ENCODE data around the gene HOXB3. TPM values are rescaled to one million over a fixed set of nuclear protein-coding genes. Genes with fewer than 3 reads are reported as not detected.

Gene HOXB3
- total RNA-seq, 3 donors from 2014 or later = 13.8 to 36.7 (median 14.4) TPM

DNA sequence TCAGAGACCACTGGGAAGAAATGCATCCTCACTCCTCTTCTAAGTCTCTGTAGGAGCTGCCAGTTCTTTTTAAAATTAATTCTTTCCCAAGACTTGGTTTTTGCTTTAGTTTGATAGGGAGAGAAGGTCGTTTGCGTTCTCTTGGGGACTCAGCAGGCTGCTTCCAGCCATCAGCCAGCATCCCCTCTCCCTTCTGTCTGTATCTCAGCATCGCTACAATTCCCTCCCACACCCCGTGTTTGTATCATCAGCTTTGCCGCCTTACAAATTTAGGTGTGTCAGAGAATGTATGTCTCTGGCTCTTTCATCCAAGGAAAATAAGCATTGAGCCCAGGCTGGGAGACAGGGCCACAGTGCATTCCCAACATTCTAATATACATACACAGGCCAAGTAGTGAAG is 9.3 kb upstream of the HOXB3 start:
- H3K9me3 ChIP-seq = no peaks in the 10 kb centered on the region
- TF ChIP-seq POLR2A (IDR thresholded peaks at IDR 0.05) = no peak
- TF ChIP-seq POLR2AphosphoS5 (IDR thresholded peaks at IDR 0.05) = no peak
- TF ChIP-seq, protein P1, sequence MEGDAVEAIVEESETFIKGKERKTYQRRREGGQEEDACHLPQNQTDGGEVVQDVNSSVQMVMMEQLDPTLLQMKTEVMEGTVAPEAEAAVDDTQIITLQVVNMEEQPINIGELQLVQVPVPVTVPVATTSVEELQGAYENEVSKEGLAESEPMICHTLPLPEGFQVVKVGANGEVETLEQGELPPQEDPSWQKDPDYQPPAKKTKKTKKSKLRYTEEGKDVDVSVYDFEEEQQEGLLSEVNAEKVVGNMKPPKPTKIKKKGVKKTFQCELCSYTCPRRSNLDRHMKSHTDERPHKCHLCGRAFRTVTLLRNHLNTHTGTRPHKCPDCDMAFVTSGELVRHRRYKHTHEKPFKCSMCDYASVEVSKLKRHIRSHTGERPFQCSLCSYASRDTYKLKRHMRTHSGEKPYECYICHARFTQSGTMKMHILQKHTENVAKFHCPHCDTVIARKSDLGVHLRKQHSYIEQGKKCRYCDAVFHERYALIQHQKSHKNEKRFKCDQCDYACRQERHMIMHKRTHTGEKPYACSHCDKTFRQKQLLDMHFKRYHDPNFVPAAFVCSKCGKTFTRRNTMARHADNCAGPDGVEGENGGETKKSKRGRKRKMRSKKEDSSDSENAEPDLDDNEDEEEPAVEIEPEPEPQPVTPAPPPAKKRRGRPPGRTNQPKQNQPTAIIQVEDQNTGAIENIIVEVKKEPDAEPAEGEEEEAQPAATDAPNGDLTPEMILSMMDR (IDR thresholded peaks at IDR 0.05) = no peak
- DNase-seq (ENCODE audit: low spot score in 2 of 2) = no peak
- no peak overlapping the region for H3K27ac ChIP-seq
- peaks cover 0 to 10% of the 10 kb centered on the region in 2 donors for H3K4me1 ChIP-seq
- H3K4me3 ChIP-seq = no peak overlapping the region
- intact Hi-C loops (cut with DNase I; ENCODE audit: low total_unique reads) = no loop called here
- peaks cover 0 to 99% of the 10 kb centered on the region in 2 donors for H3K27me3 ChIP-seq
- no peaks in the 10 kb centered on the region for H3K36me3 ChIP-seq

DNA sequence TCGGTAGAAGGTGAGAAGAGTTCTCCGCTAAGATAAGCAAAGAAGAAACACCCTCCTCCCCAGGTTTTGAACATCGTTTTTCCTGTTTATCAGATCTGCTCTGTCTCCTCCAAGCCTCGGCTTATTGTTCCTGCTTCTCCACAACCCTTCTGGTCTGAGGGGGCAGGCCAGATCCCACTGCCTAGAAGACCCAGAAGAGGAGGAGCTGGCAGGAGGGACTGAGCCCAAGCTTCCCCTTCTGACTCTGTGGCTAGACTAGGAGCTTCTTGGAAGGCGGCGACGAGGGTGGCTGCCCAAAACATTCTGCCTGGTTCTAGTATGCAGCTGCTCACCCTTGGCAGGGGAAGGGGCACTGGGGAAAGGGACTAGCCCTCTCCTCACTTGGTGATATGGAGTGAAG is 8.7 kb upstream of the HOXB3 start:
- intact Hi-C loops (cut with DNase I; ENCODE audit: low total_unique reads) = no loop called here
- Histone ChIP-seq H3K27me3 (peaks cover 0 to 97% of the 10 kb centered on the region in 2 donors), H3K4me3 (peak overlapping the region in 1 of 3 donors; percentile 70), H3K9me3 (no peaks in the 10 kb centered on the region), H3K4me1 (peaks cover 0 to 10% of the 10 kb centered on the region in 2 donors), H3K36me3 (no peaks in the 10 kb centered on the region), H3K27ac (peak overlapping the region in 1 of 2 donors; percentile 85)
- no peak for DNase-seq (ENCODE audit: low spot score in 2 of 2)
- TF ChIP-seq, protein P1 (IDR thresholded peaks at IDR 0.05) = no peak
- no peak for TF ChIP-seq POLR2A (IDR thresholded peaks at IDR 0.05)
- no peak for TF ChIP-seq POLR2AphosphoS5 (IDR thresholded peaks at IDR 0.05)

DNA sequence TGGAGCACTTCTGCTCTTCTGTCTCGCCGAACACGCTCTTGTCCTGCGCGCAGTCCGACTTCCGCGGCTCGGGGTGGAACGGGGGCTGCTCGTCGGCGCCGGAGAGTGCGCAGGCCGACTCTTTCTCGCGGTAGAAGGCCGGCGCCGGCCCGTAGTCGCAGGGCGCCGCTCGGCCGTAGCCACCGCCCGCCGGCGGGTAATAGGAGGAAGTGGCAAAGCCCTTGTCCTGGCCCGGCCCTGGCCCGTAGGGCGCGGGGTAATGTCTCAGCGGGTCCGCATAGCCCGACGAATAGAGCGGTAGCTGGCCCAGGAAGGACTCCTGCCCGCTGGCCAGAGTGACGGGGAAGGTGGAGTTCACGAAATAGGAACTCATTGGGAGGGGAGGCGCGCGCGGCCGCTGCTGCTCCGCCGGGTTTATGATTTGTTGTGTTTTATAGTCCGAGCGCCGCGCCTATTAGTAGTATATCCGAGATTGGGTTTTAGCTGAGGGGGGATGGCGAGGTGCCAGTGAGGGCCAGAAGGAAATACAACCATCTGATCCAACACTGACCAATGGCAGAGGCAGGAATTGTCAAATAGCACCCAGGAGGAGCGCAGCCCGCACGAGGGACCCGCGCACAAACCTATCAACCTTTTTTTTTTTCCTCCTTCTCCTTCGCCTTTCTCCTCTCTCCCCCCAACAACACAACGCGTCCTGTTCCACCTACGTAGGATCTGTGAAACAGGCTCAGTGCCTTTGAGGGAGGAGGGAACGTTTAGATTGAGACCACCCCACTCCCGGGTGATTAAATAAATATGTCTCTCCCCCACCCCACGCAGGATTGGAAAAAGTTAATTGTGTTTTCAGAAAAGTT is 8.0 kb upstream of the HOXB3 start:
- TF ChIP-seq, protein P1 (IDR thresholded peaks at IDR 0.05) = no peak
- TF ChIP-seq POLR2AphosphoS5 (IDR thresholded peaks at IDR 0.05) = peak in 2 of 3 donors; percentile 14 to 32
- intact Hi-C loops (cut with DNase I; ENCODE audit: low total_unique reads) = no loop called here

DNA sequence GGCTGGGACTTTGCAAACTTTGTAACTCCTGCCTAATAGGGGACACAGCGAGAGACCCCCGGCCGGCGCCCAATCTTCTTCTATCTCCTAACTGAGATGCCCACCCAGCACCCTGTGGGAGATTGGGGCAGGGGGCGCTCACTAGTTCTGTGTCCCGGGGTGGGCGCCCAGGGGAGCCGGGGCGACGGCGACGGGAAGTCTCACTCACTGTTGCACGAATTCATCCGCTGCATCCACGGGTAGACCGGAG is 7.4 kb upstream of the HOXB3 start:
- H3K4me1 ChIP-seq = peaks cover 0 to 10% of the 10 kb centered on the region in 2 donors
- intact Hi-C loops (cut with DNase I; ENCODE audit: low total_unique reads) = no loop called here

More for the DNA sequence above, 8.0 kb upstream of the HOXB3 start:
- Histone ChIP-seq H3K27me3 (peaks cover 0 to 95% of the 10 kb centered on the region in 2 donors), H3K27ac (peak overlapping the region; percentile 14 to 85), H3K4me1 (peaks cover 0 to 10% of the 10 kb centered on the region in 2 donors), H3K4me3 (peak overlapping the region; percentile 49 to 70 (median 59)), H3K36me3 (no peaks in the 10 kb centered on the region), H3K9me3 (no peaks in the 10 kb centered on the region)
- DNase-seq (ENCODE audit: low spot score in 2 of 2) = no peak

More for the DNA sequence above, 7.4 kb upstream of the HOXB3 start:
- Histone ChIP-seq H3K4me3 (peak overlapping the region; percentile 49 to 70 (median 59)), H3K36me3 (no peaks in the 10 kb centered on the region), H3K27me3 (peaks cover 0 to 95% of the 10 kb centered on the region in 2 donors), H3K27ac (peak overlapping the region; percentile 14 to 85), H3K9me3 (no peaks in the 10 kb centered on the region)
- TF ChIP-seq, protein P1 (IDR thresholded peaks at IDR 0.05) = no peak
- TF ChIP-seq POLR2A (IDR thresholded peaks at IDR 0.05) (no peak), POLR2AphosphoS5 (IDR thresholded peaks at IDR 0.05) (no peak)
- no peak for DNase-seq (ENCODE audit: low spot score in 2 of 2)
